Tibial nerve (tissue), 3 donors: Measurements from ENCODE around the gene LXN.

ENCODE experiments used
- POLR2A ChIP-seq, 2 donors: fragments of 450-650 bp; IDR thresholded peaks; one replicate each; pipeline ENCODE4 v1.6.1; 2017; ENCODE audit warnings: antibody characterized with exemption in 2 of 2, mild to moderate bottlenecking in 2 of 2, moderate library complexity in 2 of 2
- TF ChIP-seq, protein P1 (sequence below), 5 experiments: fragments of 200-600 bp in 3 of 5; fragments of 450-650 bp in 2 of 5; sonication (generic) in 3 of 5; IDR thresholded peaks; one replicate each; pipeline ENCODE4 v1.5.1; 2016 to 2019; ENCODE audit warnings: antibody characterized with exemption in 5 of 5, mild to moderate bottlenecking in 3 of 5, moderate library complexity in 2 of 5

- TF ChIP-seq, protein P1, sequence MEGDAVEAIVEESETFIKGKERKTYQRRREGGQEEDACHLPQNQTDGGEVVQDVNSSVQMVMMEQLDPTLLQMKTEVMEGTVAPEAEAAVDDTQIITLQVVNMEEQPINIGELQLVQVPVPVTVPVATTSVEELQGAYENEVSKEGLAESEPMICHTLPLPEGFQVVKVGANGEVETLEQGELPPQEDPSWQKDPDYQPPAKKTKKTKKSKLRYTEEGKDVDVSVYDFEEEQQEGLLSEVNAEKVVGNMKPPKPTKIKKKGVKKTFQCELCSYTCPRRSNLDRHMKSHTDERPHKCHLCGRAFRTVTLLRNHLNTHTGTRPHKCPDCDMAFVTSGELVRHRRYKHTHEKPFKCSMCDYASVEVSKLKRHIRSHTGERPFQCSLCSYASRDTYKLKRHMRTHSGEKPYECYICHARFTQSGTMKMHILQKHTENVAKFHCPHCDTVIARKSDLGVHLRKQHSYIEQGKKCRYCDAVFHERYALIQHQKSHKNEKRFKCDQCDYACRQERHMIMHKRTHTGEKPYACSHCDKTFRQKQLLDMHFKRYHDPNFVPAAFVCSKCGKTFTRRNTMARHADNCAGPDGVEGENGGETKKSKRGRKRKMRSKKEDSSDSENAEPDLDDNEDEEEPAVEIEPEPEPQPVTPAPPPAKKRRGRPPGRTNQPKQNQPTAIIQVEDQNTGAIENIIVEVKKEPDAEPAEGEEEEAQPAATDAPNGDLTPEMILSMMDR (IDR thresholded peaks at IDR 0.05) = no peak
- TF ChIP-seq POLR2A (IDR thresholded peaks at IDR 0.05) = no peak
These were observed 30.5 kb upstream of the LXN start for GRCh38 chr3:158702815-158703481.
